NCI-H187 treated with DMSO at 0.1 percent for 48 hours (cell line): ENCODE data around the gene SCART1.
"Not testable (repeated sequence)": the region's sequence is repeated elsewhere in the genome, so short reads cannot be mapped to it uniquely, and the experiment has no call there.

Experiments used
- DNase-seq: peaks from one replicate; lab custom pipeline; 2025; lab: John Stamatoyannopoulos, UW

The SCART1 gene

DNA sequence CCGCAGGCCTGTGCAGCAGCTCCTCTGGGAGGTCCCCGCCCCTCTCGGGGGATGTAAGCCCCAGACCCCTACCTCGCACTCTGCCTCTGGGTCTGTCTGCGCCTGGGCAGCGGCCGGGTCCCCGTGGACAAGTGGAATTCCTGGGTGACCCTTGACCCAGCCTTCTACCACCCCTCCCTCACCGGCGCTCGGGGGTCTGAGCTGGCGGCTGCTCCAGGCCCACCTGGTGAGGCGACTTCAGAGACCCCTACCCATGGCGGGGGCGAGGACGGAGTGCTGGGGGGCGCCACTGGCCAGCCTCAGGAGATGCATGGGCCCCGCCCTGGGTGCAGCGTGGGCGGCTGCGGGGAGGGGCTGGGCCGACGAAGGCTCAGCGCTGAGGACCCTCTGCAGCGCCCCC lies 21.0 kb upstream of the SCART1 start:
- DNase-seq, result not testable (repeated sequence)

DNA sequence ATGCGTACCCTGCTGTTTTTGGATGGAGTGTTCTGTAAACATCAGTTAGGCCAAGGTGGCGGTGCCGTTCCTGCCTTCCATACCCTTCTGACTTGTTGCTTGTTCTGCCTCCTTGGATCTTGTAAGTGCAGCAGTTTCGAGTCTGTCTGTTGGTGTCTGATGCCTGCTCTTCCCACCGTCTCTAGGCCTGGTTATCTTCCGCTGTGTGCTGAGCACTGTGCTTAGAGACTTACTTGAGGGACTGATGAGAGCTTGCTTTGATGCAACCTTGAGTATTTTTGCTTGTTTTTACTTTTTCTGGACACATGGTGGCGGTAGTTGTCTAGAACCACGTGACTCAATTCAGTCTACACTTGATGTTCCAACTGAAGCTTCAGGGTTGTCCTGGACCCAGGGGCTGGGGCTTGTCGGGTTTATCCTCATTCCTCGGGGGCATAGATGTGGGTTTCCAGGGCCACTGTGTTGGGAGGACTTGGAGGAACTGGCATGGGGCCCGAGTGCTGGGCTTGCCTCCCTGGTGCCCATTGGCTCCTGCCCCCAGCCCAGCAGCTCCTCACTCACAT lies 15.0 kb upstream of the SCART1 start:
- DNase-seq, result no peak

DNA sequence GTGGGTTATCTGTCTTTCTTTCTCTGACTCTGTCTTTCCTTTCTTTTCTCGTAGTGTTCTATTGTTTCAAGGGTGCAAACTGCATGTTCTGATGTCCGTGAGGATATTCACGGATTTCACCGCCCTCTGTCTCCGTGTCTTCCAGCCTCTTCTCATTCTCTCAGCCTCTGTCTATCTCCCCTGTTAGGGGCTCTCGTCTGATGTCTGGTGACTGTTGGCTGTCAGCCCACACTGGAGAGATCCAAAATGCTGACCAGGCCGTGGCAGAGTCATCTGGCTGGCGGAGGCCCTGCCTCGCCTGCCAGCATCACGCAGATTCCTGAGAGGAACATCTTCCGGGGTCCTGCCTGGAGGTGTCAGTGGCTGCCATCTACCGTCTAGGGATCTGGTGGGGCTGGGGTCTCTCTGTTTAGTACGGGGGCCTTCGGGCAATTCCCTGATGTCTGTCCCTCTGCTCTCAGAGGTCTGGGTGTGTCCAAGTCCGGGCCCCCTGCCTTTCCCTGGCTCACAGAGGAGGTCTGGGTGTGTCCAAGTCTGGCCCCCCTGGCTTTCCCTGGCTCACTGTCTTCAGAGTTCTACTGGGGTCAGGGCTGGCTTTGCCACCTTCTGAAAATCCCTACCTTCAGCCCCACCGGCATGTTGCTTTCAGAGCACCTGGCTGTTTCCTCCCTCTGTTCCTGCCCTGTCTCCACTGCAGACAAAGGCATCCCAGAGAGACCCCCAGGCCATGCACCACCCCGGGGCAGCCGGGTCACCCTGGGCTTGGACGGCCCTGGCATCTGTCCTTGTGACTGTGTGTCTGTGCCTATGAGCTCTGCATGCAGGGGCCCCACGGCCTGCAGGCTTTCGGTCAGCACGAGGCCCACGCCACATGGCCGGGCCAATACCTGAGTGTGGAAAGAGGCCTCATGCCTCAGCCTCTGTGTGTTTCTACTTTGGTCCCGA lies 14.0 kb upstream of the SCART1 start:
- no peak for DNase-seq

DNA sequence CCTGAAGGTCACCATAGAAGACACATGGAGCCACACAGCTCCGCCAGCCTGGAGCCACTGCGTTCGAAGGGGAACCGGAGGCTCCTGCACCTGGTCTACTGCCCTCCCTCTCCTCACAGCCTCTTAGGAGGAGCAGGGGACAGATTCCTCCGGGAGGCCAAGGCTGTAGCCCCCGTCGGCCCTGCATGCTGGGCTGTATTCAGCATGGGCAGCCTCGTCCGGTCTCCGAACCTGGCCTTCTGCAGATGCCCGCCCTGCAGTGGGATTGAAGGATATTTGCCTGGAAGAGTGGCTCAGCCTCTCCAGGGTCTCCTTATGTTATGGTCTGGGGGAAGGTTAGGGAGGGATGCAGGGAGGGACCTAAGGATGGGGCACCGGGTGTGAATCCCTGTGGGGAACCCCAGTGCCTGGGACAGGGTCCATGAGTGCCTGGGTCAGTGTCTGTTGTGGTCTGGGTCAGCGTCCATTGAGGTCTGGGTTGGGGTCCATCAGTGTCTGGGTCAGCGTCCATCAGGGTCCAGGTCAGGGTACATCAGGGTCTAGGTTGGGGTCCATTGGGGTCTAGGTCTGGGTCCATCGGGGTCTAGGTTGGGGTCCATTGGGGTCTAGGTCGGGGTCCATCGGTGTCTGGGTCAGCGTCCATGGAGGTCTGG lies 13.0 kb upstream of the SCART1 start:
- DNase-seq, result no peak

DNA sequence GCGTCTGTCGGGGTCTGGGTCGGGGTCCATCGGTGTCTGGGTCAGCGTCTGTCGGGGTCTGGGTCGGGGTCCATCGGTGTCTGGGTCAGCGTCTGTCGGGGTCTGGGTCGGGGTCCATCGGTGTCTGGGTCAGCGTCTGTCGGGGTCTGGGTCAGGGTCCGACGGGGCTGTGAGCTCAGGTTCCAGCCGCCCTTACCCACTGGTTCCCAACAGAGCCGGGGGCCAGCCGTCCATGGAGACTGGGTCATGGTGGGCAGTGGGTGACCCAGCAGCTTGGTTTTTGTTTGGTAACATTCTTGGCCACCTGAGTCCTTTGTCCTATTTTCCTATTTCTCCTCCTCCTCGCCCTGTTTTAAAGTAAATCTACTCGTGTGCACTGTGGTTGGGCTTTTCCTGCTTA lies 12.4 kb upstream of the SCART1 start:
- not testable (repeated sequence) for DNase-seq

DNA sequence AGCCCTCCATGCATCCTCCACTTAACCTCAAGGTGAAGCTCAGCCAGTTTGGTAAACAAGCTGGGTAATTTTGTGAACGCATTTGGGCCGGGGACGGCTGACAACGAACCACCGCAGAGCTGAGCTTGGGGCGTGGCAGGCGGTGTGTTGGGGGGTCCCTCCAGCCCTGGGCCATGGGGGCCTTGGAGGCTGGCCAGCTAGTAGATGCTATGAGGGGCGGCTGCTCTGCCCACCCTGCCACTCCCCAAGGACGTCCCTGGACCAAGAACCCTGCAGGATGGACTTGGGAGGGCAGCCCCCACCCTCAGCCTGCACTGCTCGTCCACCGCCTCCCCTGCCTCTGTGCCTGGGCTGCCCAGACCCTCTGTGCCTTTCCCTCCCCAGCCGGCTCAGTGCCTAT lies 12.0 kb upstream of the SCART1 start:
- DNase-seq, result no peak

DNA sequence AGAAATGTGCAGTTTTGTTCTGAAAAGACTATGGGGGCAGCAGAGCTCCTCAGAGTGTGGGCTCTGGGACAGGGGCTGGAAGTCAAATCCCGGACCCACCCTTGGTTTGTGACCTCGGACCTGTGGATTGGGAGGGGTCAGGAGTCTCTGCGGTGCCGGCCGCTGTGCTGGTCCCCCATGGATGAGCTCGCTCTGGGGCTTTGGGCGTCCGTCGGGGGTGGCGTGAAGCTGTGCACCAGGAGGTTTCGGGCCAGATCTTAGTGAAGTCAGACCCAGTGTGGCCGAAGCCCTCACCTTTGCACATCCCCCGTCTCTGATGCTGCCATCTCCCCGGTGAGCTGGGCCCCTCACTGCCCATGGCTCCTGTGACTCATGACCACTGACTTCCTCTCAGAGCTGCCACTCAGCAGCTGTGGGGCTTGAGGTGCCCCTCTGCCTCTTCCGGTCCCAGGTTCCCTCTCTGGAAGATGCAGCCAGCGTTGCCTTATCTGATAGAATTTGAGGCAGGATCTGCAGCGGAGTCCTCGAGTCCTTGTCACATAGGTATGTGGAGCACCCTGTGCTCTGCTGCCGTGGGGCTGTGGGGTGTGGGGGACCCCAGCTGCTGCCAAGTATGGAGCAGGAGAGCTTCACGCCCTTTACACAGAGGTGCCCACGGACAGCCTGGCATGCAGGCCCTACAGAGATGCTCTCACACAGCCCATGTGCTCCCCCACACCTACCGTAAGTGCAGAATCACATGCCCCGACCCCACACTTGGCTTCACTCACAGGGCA lies 11.4 kb upstream of the SCART1 start:
- no peak for DNase-seq

DNA sequence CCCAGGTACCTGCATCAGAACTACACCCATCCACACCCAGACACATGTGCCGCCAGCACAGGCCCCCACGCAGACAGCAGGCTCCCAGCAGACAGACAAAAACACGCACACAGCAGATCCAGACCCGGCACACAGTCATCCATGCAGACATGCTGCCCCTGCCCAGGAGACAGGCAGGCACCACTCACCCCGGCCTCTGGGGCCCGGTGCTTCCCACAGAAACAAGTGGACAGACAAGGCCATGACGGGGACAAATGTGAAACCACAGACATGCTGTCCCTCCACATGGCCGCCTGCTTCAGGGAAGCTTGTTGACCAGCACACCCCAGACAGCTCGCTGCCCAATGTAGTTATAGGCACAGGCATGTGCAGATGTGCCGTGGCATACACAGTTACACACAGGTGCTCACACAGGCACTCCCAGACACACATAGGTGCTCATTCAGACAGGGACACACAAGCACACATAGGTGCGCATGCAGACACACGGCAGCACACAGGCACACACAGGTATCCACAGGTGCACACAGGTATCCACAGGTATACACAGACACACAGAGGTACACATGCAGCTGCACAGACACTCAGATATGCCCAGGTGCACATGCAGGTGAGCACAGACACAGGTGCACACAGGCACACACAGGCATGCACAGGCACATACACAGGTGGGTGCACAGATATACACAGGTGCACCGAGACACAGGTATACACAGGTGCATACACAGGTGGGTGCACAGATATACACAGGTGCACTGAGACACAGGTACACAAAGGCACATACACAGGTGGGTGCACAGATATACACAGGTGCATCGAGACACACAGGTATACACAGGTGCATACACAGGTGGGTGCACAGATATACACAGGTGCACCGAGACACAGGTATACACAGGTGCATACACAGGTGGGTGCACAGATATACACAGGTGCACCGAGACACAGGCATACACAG lies 10.5 kb upstream of the SCART1 start:
- DNase-seq, result no peak

DNA sequence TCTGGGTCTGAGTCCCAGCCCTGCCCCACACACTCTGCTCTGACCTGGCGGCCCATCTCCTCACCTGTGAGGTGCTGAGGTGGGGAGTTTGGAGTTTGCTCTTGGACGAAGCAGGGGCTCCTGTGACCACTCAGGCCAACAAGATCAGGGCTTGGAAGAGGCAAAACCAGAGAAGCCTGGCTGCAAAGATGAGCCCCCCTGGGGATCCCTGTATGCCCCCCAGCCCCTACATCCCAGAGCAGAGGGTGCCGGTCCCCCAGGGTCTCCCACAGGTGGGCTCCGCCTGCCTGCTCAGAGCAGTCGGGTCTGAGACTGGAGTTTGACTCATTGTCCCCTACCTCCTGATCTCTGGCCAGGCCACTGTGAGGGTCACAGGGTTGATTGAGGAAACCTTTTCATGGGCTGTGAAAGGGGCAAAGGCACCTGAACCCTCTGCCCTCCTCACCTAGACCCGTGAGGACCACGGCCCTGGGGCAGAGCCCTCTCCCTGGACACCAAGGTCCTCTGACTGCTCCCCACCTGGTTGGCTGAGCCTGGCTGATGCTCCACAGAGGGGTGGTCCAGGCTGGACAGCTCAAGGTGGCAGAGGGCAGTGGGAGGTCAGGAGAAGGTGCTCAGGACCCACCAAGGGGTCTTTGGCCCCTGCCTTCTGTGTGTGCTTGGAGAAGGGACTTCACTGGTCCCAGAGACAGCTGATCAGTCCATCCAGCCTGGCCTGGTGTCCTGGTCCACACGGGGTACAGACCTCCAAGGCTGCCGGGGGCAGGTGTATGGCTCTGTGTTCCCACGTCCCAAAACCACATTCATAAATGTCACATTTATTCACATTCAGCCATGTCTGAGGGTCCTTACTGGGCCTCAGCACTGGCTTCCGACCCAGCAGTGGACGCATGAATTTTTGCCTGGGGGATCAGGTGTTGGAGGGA lies 9.1 kb upstream of the SCART1 start:
- DNase-seq, result no peak

DNA sequence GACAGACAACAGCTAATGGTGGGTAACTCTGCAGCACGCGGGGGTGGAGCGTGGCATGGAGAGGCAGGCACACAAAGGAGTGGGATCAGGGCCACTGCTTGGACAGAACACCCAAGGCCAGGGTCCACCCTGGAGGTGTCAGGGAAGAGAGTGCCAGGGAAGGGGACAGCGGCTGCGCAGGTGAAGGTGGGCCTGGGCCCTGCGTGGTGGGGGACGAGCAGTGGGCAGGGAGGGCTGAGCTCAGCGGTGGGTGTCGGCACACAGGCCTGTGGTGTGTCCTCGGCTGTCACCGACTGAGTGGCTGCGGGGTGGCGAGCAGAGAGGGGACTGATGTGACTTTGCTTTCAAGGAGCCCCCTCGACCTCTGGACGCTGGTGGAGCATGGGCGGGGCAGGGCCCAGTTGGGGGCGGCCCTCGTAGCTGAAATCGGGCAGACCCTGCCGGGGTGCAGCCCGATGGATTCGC lies 8.4 kb upstream of the SCART1 start:
- DNase-seq, result no peak

DNA sequence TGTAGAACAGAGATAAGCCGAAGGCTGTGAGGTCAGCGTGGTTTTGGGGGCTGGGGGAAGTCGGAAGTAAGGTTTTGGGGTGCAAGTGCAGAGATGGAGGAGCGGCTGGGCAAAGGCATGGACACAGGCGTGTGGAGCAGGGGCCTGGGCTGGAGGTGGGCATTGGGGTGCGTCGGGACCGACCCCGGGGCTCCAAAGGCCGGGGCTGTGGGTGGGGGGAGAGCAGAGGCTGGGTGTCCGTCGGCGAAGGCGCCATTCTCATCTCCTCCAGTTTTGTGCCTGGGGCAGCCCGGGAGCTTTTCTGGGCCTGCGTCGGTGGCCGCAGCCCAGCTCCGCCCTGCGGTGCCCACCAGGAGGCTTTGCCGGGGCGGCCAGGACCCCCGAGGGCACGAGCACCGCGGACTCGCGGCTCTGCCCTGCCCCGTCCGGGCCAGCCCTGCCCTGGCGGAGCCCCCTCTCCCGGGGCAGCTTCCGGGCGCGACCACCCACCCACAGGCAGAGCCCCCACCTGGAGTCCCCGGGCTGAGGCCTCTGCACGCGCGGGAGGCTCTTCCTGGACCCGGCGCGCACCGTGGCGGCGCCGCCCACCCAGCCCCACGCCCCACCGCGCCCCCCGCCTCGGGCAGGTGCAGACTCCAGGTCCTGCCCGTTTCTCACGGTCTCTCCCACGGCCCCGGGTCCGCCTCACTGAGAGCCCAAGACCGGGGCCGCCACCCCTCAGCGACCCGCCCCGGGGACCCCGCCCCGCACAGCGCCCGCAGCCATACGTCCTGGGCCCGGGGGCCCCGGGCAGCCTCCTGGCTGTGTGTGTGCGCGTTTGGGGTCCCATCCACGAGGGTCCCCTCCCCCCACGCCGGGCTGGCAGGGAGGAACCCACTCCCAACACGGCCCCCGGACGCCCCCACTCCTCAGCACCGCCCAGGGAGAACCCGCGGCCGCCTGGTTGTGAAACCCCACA lies 7.7 kb upstream of the SCART1 start:
- no peak for DNase-seq

DNA sequence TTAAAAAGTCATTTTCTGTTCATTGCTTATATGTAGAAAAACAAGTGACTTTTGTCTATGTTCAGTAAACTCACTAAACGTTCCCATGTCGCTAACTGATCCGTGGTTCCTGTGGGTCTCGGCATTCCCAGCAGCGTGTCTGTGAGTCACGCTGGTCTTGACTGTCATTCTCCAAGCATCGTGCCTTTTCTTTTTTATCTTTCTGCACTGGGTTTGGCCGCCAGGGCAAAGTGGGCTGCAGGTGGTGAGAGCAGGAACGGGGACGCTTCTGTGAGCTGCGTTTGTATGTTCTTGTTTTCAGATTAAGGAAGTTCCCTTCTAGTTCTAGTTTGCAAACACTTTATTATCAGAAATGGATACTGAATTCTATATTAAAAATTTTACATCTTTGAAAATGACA lies 6.8 kb upstream of the SCART1 start:
- DNase-seq, result no peak

DNA sequence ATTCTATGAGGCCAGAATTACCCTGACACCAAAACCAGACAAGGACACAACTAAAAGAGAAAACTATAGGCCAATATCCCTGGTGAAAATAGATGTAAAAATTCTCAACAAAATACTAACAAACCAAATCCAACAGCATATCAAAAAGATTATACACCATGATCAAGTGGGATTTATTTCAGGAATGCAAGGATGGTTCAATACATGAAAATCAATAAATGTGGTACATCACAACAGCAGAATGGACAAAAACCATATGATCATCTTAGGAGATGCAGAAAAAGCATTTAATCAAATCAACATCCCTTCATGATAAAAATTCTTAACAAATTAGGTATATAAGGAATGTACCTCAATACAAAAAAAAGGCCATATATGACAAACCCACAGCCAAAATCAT lies 5.6 kb upstream of the SCART1 start:
- DNase-seq, result no peak

DNA sequence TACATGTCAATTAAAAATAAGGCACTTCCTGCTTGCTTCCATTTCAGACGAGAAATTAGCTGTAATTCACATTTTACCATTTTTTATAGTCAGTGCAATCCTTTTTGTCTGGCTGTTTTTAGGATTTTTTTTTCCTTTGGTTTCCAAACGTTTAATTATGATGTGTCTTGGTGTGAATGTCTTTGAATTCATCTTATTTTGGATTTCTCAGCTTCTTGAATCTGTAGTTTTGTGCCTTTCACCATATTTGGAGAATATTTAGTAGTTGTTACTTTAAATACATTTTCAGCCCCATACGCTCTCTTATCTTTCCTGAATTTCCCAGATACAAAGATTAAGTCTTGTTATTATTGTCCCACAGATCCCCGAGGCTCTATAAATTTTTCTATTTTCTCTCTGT lies 2.4 kb upstream of the SCART1 start:
- no peak for DNase-seq

DNA sequence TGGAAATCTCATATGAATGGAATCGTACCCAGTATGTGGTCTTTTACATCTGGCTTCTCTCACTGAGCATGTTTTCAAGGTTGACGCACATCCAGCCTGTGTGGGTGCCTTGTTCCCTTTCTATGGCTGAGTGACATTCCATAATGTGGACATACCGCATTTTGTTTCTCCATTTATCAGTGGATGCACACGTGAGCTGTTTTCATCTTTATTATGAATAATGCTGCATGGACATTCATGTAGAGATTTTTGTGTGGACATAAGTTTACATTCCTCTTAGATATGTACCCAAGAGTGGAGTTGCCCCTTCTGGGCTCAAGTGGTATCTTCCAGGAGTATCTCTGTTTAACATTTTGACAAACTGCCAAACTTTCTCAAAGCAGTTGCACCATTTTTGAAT lies 1.3 kb upstream of the SCART1 start:
- no peak for DNase-seq

DNA sequence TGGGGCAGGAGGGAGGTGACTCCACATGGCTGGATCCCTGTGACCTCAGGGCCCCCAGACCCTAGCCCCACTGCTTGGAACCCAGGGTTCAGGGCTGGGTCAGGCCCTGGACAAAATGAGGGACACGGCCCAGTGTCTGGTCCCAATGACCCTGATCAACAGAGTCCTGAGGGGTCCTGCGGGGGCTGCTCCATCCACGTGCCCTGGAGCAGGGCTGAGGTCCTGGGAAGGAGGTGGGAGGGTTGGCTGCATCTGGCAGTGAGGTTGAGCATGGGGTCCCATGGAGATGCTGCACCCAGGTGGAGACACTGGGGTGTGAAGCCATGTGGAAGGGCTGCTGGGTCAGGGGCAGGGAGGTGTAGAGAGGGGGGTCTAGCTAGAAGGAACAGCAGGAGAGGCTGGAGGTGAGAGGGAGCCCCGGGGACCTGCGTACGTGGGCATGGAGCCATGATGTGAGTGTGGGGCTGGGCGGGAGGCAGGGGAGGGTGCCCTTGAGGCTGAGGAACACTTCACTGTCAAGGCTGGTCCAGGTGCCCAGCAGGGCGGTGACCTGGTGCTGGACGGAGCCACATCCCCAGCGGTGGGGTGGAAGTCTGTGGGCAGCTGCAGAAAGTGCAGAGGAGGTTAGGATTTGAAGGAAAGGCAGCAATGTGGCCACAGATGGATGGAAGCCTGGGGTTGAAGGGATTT lies 604 bp downstream of the SCART1 start:
- no peak for DNase-seq

DNA sequence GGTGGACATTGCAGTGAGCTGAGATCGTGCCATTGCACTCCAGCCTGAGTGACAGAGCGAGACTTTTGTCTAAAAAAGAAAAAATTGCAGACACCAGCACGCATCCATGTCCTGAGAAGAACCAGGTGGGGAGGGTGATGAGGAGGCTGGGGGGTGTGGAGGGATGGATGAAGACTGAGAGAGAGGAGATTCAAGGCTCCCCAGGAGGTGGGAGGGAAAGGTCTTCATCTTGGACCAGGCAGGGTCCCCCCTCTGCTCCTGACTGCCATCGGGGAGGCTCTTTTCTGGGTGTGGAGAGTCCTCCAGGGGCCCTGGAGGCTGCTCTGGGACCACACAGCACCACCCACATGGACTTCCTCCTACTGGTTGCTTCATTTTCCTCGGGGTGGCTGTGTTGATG lies 1.5 kb downstream of the SCART1 start:
- DNase-seq, result no peak

DNA sequence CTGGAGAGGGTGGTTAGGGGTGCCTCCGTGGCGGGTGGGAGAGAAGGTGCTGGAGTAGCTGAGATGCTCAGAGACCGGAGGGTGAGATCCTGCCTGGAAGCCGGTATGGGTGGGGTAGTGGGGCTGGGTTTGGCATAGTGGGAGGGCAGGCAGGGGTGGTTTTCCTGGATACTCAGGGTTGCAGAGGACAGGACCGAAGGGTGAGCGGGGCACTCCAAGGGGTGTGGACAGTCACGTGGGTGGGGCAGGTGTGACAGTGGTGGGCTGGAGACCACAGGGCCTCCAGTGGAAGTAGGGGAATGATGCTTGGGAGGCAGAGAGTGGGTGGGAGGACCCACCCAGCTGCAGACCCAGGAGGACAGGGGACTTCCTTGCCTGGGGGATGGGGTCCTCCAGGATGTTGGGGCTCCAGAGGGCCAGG lies 1.9 kb downstream of the SCART1 start:
- DNase-seq, result no peak
